Measurements from ENCODE around the gene ETV3L.

- TF ChIP-seq CTCF (IDR thresholded peaks at IDR 0.05) (no peak), POLR2A (IDR thresholded peaks at IDR 0.05) (no peak)
Measured at GRCh38 chr1:157135646-157136045, 36.0 kb upstream of the ETV3L start.

Measured in testis (tissue), 2 donors.